Panc1 (cell line): ENCODE results near the gene CHI3L1.

ENCODE experiments used
- CTCF ChIP-seq: fragments of 450-650 bp; IDR thresholded peaks from 2 replicates; pipeline ENCODE4 v1.5.1; 2017; ENCODE audit warnings: mild to moderate bottlenecking
- POLR2AphosphoS5 ChIP-seq: IDR thresholded peaks from 2 replicates; pipeline ENCODE4 v1.6.1; 2012; ENCODE audit warnings: mild to moderate bottlenecking, low read depth, low read length, moderate library complexity

GRCh38 chr1:203185585-203185984, 919 bp downstream of the CHI3L1 start:
- TF ChIP-seq CTCF (no peak), POLR2AphosphoS5 (no peak)
